HG03460 (cell line): Measurements from ENCODE around the gene GSG1L.

Experiments used
- ATAC-seq: cut with Tn5 transposase; IDR thresholded peaks from one replicate; pipeline ENCODE4 v1.9.1; 2021; ENCODE audit not compliant: unreplicated experiment

Gene GSG1L

DNA sequence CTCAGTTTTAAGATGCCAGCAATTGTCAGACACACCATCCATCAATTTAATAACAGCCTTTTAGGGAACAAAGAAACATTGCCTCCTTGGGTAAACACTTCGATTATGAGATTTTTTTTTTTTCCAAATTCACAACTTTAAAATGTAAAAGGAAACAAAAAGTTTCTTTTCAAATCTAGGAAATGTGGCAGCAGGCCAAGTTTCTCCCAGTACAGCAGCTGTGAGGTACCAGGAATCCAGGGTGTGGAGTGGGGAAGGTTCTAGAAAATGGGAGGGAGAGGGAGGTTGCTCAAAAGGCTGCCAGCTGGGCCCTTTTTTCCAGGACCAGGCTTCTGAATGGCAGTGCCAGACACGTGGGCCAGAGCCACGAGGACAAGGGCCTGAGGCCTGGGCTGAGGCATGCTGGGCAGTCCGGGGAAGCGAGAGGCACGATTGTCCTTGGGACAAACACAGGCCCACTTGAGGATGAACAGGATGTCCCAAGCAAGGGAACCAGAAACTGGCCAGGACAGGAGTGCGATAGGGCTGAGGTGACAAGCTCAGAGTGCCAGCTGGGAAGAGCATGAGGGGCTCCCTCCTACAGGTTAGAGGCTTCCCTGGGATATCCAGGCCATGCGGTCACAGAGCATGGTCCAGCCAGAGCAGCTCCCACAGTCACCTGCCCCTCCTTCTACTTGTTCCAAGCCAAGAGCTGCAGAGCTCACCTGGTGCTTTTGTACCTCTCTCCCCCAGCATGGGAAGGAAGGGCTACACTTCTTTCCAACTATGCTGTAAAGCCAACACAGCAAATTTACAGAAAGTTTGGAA, 298.4 kb downstream of the GSG1L start:
- no peak for ATAC-seq

DNA sequence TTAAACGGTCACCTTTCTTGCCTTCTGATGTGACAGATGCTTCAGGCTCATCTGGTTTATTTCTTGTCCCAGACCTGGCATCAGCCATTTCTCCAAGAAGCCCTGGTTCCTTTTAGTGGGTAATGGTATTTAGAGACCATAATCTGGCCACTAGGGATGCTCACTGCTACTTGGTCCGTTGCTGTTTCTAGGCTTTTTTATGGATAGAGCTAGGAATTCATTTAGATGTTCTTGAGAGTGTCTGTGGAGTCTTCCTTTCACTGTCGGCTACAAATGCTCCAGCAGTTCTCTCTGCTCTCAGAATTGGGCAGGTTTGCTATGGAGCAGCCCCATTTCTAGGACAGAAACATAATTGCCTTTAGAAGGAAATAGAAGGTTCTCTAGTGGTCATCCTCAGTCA, 299.1 kb downstream of the GSG1L start:
- ATAC-seq = no peak

DNA sequence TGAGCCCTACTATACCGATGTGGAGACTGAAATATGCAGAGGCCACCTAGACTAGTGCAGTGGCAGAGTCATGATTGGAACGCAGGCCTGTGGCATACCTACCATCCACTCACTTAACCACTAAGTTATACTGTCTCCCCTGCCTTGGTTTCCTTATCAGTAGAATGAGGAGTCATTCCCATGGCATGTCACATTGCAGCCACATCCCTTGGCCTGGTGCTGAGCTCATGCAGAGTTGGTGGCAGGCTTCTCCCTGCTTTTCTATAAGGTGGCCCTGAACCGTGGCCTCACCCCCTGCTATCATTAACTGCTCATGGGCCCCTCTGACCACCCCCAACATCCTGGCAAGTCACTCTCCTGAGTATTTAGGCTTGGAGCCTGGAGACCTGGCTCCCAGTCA, 301.1 kb downstream of the GSG1L start:
- no peak for ATAC-seq

DNA sequence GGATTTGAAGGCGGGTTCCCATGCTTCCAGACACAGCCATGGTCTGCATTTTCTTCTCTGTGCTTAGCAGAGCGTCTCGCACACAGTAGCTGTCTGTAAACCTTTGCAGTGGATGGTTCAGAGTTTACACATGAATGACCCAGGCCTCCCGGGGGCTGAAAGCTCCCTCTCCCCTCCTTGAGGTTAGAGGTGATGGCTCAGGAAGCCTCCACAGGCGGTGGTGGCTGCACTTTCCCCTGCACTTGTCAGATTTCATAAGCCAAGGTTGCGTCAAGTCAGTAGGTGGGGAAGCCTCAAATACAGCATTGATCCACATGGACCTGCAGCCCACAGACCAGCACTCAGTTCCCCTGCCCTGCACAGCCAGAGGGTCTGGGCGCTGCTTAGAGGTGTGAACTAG, 301.7 kb downstream of the GSG1L start:
- no peak for ATAC-seq

DNA sequence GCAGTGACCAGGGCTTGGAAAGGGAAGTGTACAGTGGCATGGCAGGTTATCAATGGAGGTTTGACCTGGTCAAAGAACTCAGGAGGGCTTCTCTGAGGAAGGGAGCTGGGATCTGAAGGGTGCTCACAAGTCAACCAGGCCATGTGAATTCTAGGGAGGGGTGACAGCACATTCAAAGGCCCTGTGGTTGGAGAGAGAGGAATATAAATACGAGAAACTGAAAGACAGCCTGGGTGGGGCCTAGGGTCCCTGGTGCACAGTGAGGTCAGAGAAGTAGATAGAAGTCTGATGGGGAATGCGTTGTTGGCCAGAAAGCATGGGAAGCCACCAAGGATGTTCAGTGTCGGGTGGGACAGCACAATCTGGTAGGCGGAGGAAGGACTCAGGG, 302.7 kb downstream of the GSG1L start:
- no peak for ATAC-seq

DNA sequence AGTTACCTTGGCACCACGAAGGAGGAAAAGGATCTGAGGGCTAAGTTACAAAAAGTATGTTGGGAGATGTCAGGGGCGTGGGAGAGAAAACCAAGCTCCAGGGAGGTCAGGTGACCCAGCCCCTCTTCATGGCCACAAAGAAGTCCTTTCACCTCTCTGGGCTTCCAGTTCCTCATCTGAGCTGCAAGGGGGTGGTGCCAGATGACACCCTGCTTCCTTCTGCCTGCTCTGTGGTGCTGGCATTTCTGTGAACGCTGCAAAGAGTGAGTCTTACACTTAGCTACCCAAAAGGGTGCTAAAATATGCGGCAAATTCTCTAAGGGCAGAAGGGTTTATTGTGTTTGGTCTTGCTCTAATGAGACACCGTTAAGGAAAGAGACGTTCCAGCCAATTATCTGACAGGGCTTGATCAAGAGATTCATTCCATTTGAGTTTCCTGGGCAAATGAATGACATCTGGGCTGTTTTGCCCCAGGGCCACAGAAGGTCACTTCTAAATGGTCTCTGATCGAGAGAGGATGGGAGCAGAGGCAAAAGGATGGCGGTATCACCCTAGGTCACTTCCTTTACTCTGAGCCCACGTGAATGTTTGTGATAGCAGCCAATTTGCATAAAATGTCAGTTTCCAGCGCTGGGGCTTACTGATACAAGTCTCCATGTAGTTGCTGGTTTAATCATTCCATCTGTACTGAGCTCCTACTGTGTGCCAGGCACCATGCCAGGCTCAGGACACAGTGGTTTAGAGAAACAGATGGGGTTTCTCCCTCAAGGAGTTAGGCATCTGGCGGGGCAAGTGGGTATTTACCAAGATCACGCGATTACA, 303.3 kb downstream of the GSG1L start:
- ATAC-seq = no peak

DNA sequence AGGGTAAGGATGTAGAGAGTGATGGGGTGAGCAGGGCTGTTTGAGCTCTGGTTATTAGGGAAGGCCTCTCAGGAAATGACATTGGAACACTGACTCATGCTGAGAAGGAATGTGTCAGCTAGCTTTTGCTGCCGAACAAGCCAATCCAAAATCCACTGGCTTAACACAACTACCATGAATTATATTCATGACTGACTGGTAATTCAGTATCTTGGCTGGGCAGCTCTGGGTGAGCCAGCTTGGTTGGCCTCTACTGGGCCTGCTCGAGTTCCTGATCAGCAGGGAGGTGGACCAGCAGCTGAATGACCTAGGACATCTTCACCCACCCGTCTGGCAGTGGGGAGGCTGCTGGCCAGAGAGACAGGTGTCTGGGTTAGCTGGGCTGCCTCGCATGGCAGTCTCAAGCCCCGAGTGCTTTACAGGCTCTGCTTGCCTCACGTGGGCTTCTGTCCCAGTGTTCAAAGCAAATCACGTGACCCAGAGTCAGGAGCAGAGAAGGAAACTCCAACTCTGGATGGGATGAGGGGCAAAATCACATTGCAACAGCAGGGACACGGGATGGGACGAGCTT, 304.1 kb downstream of the GSG1L start:
- no peak for ATAC-seq

DNA sequence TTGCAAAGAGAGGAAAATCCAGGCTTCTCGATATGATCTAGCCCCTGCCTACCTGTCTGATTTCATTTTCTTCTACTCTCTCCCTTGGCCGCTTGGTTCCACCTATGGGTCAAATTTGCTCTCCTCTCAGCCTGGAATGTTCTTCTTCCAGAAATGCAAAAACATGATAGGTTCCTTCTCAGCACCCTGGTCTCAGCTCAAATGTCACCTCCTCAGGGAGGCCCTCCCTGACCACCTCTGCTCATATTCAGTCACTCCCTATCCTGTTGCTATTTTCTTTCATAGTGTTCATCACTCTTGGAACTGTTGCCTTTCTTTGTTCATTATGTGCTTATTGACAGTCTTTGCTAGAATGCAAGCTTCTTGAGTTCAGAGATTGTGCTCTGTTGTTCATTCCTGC, 305.0 kb downstream of the GSG1L start:
- ATAC-seq = no peak

DNA sequence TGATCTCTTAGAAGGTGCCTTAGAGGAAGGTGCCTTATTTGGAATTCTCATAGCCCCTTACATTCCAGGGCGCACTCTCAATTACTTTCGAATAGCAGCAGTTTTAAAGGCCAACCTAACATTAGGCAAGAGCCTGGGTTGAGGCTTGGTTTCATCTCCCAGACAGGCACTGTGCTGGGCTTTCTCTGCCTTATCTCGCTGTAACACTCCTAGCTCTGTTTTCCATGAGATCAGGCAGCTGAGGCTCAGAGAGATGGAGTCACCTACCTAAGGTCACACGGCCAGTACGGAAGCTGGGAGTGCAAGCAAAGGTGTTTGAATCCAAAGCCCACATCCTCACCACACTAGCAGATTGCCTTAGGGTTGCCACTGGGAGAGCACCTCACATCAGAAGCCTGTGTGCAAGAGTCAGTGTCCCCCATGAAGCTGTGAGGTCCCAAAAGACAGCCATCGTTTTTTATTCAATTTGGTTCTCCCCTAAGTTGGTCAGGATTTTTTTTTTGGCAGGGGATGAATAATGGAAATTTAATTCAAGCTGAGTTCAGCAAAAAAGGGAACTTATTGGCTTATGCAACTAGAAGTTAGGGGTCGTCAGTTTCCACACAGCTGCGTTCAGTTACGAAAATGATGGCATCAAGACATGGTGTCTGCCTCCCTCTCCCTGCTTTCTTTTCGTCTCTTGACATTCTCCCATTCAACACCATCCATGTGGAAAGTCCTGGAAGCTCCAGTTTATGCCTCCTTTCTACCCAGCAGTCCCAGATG, 307.1 kb downstream of the GSG1L start:
- ATAC-seq = no peak

DNA sequence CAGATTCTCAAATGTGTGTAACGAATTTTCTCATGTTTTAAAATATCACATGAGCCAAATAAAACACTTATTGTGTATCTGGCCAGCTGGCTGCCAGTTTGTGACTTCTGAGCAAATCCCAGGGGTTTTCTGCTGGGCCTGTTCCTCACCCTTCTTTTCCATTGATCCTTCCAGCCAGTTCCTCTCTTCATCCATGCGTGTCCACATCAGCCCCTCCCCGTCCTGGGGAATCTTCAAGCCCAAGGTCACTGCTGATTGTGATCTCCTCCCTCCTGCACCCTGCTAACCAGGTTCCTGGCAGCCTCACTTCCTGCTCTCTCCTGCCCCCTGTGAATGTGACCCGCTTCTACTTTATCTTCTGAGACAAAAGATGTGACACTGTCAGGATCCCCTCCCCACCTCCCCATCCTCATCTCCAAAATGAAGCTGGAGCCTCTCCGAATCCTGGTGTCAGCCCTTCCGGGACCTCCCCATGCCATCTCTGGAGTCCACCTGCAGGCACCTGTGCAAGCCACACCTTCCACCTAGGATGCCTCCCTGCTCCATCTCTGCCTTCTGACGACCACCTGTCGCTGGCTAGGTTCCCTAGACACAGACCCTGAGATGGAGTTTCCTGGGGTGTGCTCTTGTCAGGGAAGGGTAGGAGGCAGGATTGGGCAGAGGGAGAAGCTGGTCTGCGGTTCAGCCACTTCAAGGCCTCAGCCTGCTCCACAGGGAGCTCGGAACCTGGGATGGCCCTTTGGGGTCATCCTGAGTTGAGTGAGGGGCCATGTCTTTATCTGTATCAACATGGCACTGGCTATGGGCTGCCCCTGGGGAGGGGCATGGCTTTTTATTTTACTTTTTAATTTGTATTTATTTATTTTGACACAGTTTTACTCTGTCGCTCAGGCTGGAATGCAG, 308.5 kb downstream of the GSG1L start:
- ATAC-seq = no peak

DNA sequence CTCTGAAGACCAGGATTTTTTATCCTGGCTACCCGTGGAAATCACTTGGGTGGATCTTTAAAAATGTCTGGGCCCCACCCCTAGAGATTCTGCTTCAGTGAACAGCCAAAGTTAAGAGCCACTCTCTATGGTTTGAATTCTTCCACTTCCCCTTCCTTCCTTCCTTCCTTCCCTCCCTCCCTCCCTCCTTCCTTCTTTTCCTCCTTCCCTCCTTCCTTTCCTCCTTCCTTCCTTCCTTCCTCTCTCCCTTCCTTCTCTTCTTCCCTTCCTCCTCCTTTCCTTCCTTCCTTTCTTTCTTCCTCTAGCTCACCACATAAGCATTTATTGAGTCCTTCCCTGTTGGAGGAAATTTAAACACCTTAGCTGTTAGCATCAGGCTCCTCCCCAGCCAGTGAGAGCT, 310.0 kb downstream of the GSG1L start:
- no peak for ATAC-seq

DNA sequence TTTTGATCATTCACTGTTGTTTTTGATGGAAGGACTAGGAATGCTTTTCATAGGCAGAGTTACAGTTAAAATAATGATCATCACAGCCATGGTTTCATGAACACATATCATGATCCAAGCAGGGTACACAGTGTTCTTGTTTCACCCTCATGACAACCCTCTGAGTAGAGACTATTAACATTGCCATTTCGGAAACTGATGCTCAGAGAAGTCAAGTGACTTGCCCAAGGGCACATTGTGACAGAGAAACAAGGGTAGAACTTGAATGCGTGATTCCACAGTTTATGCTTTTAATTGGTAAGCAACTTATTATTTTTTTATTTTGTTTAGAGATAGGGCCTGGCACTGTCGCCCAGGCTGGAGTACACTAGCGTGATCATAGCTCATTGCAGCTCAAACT, 311.3 kb downstream of the GSG1L start:
- no peak for ATAC-seq

DNA sequence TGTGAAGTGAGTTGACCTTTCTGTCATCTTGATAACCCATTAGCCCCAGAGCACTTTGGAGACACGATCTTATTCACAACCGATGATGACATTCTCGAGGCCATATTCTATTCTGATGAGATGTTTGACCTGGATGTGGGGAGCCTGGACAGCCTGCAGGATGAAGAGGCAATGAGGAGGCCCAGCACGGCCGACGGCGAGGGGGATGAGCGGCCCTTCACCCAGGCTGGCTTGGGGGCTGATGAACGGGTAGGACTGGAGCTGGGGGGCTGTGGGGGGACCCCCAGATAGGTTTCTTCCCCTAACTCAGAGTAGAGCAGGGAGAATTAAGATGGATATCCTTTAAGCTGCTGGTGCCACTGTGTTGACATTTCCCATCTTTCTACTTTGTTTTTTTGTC, 311.8 kb downstream of the GSG1L start:
- no peak for ATAC-seq

DNA sequence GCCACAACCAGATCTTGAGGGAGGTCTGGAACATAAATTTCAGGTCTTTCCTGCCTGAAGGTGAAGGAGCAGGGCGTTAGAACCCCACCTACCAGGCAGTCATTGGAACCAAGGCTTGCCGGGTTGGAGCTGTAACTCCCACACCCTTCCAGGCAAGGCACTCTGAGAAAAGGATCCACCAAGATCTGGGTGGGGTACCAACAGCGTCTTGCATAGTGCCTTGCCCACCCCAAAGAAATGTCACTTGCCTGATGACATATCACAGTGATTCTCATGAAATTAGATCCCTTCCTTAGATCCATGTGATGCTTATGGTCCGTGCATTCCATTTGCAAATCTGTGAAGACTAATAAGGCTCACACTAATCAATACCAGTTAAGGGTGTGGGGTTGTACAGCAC, 312.3 kb downstream of the GSG1L start:
- no peak for ATAC-seq

DNA sequence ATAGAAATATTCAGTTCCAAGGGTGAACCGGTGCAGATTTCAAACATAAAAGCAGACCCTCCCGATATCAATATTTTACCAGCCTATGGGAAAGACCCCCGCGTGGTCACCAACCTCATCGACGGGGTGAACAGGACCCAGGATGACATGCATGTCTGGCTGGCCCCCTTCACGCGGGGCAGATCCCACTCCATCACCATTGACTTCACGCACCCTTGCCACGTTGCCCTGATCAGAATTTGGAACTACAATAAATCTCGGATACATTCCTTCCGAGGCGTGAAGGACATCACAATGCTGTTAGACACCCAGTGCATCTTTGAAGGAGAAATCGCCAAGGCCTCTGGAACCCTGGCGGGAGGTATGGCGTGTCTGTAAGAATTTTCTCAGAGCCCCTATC, 313.6 kb downstream of the GSG1L start:
- ATAC-seq = no peak

DNA sequence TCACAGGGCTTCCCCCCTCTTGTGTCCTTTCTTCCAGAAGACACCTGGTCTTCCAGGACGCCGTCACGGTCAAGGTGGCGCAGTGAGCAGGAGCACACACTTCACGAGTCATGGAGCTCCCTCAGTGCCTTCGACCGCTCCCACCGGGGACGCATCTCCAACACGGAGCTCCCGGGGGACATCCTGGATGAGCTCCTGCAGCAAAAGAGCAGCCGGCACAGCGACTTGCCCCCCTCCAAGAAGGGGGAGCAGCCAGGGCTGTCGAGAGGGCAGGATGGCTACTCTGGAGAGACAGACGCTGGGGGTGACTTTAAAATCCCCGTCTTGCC, 314.0 kb downstream of the GSG1L start:
- no peak for ATAC-seq

DNA sequence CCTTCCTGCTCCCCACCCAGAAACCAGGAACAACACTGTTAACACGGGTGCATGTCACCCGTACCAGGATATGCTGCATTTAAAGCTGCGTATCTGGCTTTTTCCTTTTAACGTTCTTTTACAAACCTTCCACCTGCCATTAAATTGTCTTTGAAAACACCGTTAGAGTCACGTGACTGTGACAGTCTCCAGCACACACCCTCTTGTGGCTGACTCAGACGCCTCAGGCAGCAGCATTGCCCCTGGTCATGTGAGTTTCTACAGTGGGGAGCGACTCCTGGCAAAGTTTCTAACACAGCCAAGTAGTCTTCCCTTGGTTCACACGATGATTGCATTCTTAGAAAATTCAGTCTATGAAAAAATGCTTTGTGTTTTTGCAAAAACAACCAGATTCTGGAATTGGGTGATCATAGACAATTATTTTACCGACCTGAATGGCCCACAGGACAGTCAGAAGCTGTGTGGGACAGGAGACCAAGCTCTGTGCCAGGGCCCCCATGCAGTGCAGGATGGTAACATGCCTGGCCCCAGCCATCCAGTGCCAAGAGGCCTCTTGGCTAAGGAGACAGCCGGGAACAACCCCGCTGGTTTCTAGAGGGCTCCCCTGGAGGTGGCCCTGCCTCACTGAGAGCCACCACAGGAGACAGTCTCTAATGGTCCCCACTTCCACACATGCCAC, 314.5 kb downstream of the GSG1L start:
- ATAC-seq = no peak

DNA sequence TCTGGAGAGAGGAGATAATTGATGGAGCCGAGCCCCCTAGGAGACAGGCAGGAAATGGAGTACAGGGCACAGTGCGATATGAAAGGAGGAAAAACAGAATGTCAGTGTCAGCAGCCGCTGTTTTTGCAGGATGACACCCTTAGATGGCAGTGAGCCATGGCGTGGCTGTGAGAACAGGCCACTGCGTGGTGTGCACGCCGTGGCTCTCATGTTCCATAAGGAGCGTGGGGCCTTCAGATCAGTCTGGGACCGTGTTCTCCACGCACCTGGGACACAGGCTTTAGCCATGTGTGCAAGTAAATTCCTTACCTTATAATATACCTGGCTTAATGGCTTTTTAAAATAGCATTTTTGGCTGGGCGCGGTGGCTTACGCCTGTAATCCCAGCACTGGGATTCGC, 315.6 kb downstream of the GSG1L start:
- ATAC-seq = no peak

DNA sequence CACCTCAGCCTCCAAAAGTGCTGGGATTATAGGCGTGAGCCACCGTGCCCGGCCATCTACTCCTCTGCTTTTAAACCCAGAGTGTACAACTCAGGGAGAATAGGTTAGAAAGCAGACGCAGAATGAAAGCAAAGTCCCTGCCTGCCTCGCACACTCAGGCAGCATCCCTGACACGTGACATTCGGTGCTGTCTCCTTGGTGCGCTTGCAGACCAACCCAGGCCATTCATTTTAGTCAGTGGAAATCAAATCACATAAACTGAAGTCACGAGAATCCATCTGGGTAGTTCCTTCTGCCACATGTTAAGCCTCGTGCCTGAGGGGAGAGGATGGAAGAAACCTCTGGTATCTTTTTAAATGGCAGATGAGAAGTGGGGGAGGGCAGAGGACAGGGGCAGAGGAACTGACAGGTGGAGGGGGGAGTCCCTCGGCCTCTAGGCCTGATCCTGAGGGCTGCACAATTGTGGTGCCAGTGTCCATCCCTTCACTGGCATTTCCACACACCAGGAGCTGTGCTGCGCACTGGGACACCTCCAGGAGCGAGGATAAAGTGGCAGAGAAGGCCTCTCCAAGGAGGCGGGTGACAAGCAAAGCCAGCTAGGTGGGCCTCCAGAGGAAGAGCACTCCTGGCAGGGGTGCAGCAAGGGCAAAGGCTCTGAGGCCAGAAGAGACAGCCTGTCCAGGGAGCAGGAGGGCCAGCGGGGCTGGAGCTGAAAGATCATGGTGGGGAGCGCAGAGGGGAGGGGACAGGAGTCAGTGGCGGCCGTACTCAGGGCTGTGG, 317.2 kb downstream of the GSG1L start:
- ATAC-seq = no peak
